Measurements from ENCODE around the gene KCNK3. TPM values are rescaled to one million over a fixed set of nuclear protein-coding genes. Genes with fewer than 3 reads are reported as not detected.

Gene KCNK3
- polyA plus RNA-seq, 1 donor from 2014 or later: 12.9 TPM

- no peak for TF ChIP-seq MXI1 (conservative IDR thresholded peaks at IDR 0.05; ENCODE audit: poor library complexity, severe bottlenecking)
- H3K9me2 ChIP-seq (ENCODE audit: insufficient read depth, low read length): no peaks in the 10 kb centered on the region
- no peaks in the 10 kb centered on the region for H4K20me1 ChIP-seq (ENCODE audit: insufficient read depth)
- H3K27me3 ChIP-seq (ENCODE audit: insufficient read depth, low read depth, low read length): no peaks in the 10 kb centered on the region
- H3K79me2 ChIP-seq (replicated peaks; ENCODE audit: insufficient read depth, low read length): no peaks in the 10 kb centered on the region
- H2AFZ ChIP-seq (ENCODE audit: low read depth, low read length): no peak overlapping the region
- no peak overlapping the region for H3K9ac ChIP-seq (ENCODE audit: low read length)
- no peaks in the 10 kb centered on the region for H3K36me3 ChIP-seq (ENCODE audit: insufficient read depth, low read length)
- H3K9me3 ChIP-seq (ENCODE audit: low read length): no peaks in the 10 kb centered on the region
- H3K27ac ChIP-seq (ENCODE audit: low read length): no peak overlapping the region
- H3F3A ChIP-seq (ENCODE audit: insufficient read depth, low read length, poor library complexity, severe bottlenecking): no peaks in the 10 kb centered on the region
- no peak overlapping the region for H3K4me2 ChIP-seq (ENCODE audit: low read length)
- no peak overlapping the region for H3K4me3 ChIP-seq (ENCODE audit: low read length)
These were observed 41.1 kb upstream of the KCNK3 start for GRCh38 chr2:26651470-26651771.

DNA sequence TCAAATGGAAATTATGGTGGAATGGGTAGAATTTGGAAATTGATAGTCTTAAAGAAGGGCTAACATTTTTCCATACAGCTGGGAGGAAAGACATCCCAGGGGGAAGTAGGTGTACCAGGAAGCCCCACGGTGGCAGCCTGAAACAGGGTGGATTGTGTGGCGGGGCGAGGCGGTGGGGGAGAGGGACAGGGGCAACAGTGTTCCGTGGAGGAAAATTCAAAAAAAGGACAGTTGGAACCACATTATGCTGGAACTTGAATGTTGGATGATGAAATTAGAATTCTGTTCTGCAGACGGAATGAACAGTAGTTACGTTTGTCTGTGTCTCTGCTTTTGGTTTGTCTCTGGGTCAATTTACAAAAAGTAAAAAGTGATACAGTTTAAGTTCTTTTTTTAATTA lies 40.7 kb upstream of the KCNK3 start:
- no peaks in the 10 kb centered on the region for H3K27me3 ChIP-seq (ENCODE audit: insufficient read depth, low read depth, low read length)
- H3K4me3 ChIP-seq (ENCODE audit: low read length): no peak overlapping the region
- no peaks in the 10 kb centered on the region for H3F3A ChIP-seq (ENCODE audit: insufficient read depth, low read length, poor library complexity, severe bottlenecking)
- no peak overlapping the region for H3K9ac ChIP-seq (ENCODE audit: low read length)
- no peak overlapping the region for H2AFZ ChIP-seq (ENCODE audit: low read depth, low read length)
- H3K36me3 ChIP-seq (ENCODE audit: insufficient read depth, low read length): no peaks in the 10 kb centered on the region
- no peaks in the 10 kb centered on the region for H3K9me3 ChIP-seq (ENCODE audit: low read length)
- no peaks in the 10 kb centered on the region for H4K20me1 ChIP-seq (ENCODE audit: insufficient read depth)
- no peak overlapping the region for H3K27ac ChIP-seq (ENCODE audit: low read length)
- no peak overlapping the region for H3K4me2 ChIP-seq (ENCODE audit: low read length)
- H3K9me2 ChIP-seq (ENCODE audit: insufficient read depth, low read length): no peaks in the 10 kb centered on the region
- no peaks in the 10 kb centered on the region for H3K79me2 ChIP-seq (replicated peaks; ENCODE audit: insufficient read depth, low read length)
- TF ChIP-seq POLR2AphosphoS5 (IDR thresholded peaks at IDR 0.05) (no peak), MXI1 (conservative IDR thresholded peaks at IDR 0.05; ENCODE audit: poor library complexity, severe bottlenecking) (no peak), TAF1 (IDR thresholded peaks at IDR 0.05; ENCODE audit: low read depth) (no peak), CTCF (IDR thresholded peaks at IDR 0.05; ENCODE audit: poor library complexity, severe bottlenecking) (no peak), SMC3 (conservative IDR thresholded peaks at IDR 0.05; ENCODE audit: poor library complexity) (no peak), RAD21 (conservative IDR thresholded peaks at IDR 0.05) (no peak), EZH2 (IDR thresholded peaks at IDR 0.05; ENCODE audit: borderline replicate concordance, insufficient read depth, low read length, poor library complexity, severe bottlenecking) (no peak), EP300 (conservative IDR thresholded peaks at IDR 0.05; ENCODE audit: poor library complexity, severe bottlenecking) (no peak)
- TF ChIP-seq, protein P1, sequence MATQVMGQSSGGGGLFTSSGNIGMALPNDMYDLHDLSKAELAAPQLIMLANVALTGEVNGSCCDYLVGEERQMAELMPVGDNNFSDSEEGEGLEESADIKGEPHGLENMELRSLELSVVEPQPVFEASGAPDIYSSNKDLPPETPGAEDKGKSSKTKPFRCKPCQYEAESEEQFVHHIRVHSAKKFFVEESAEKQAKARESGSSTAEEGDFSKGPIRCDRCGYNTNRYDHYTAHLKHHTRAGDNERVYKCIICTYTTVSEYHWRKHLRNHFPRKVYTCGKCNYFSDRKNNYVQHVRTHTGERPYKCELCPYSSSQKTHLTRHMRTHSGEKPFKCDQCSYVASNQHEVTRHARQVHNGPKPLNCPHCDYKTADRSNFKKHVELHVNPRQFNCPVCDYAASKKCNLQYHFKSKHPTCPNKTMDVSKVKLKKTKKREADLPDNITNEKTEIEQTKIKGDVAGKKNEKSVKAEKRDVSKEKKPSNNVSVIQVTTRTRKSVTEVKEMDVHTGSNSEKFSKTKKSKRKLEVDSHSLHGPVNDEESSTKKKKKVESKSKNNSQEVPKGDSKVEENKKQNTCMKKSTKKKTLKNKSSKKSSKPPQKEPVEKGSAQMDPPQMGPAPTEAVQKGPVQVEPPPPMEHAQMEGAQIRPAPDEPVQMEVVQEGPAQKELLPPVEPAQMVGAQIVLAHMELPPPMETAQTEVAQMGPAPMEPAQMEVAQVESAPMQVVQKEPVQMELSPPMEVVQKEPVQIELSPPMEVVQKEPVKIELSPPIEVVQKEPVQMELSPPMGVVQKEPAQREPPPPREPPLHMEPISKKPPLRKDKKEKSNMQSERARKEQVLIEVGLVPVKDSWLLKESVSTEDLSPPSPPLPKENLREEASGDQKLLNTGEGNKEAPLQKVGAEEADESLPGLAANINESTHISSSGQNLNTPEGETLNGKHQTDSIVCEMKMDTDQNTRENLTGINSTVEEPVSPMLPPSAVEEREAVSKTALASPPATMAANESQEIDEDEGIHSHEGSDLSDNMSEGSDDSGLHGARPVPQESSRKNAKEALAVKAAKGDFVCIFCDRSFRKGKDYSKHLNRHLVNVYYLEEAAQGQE (IDR thresholded peaks at IDR 0.05; ENCODE audit: borderline replicate concordance): no peak
